ENCODE measurements around the gene KLK2. TPM values are rescaled to one million over a fixed set of nuclear protein-coding genes. Genes with fewer than 3 reads are reported as not detected.
A peak's percentile ranks its signal among the peaks of the same experiment; 100 is the strongest.

KLK2 gene
- polyA plus RNA-seq, 6 donors from 2014 or later: 0.36 to 0.47 TPM; not detected in 4

DNA sequence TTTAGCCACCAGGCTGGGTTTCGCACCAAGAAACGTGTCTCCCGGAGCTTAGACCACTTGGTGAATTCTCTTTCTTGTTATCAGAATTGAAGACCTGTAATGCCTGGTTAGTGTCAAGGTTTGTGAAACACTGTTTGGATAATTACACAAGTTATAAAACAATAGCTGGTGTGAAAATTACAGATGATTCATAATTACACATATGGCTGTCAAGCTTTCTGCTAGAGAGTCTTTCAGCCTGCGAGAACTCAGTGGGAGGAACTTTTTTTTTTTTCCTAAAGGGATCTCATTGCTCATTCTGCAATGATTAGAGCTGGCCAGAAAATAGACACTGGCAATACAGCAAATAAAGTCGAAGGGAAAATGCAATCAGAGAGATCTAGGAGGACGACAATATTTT lies 51.3 kb downstream of the KLK2 start:
- no peaks in the 10 kb centered on the region for H3K36me3 Mint-ChIP-seq
- DNase-seq: no peak
- no peak overlapping the region for H3K4me3 Mint-ChIP-seq
- no peak overlapping the region for H3K27ac Mint-ChIP-seq
- H3K9me3 Mint-ChIP-seq: peaks cover 0 to 2% (median 0%) of the 10 kb centered on the region in 7 donors
- H3K4me1 Mint-ChIP-seq: peaks cover 8 to 12% (median 11%) of the 10 kb centered on the region in 3 donors
- no peak for ATAC-seq (ENCODE audit: low read depth in 2 of 2)
- H3K27me3 Mint-ChIP-seq: peaks cover 43 to 58% (median 48%) of the 10 kb centered on the region in 3 donors

DNA sequence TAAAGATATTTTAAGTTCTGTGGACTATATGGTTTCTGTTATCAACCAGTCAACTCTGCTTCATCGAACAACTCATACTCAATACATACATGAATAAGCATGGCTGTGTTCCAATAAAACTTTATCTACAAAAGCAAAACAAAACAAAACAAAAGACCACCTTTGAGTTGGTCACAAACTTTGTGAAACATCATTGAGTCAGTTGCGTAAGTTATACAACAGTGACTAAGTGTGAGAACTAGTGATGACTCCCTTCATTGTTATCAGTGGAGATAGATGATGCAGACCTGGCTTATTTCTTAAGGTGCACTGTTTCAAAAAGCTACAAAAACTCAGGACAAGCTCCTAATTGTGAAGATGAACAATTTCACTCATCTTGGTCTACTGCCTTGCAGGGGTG lies 52.5 kb downstream of the KLK2 start:
- Mint-ChIP-seq H3K27ac (no peak overlapping the region), H3K27me3 (peaks cover 34 to 56% (median 50%) of the 10 kb centered on the region in 3 donors), H3K4me1 (peaks cover 8 to 17% (median 11%) of the 10 kb centered on the region in 3 donors), H3K36me3 (no peaks in the 10 kb centered on the region), H3K9me3 (peaks cover 0 to 2% (median 0%) of the 10 kb centered on the region in 7 donors), H3K4me3 (no peak overlapping the region)
- DNase-seq (no peak), ATAC-seq (ENCODE audit: low read depth in 2 of 2) (no peak)

DNA sequence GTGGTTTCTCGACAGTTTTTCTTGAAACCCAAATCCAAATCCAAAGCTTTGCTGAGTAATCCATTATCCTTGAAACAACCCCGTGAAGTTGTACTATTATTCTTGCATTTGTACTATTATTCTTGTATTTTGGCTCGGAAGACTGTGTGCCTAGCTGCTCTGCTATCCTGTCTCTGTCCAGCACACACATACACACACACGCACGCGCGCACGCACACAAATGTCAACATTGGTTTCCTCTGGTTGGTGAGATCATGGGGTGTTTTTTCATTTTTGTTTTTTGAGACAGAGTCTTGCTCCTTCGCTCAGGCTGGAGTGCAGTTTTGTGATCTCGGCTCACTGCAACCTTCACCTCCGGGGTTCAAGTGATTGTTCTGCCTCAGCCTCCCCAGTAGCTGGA lies 52.9 kb downstream of the KLK2 start:
- Mint-ChIP-seq H3K27ac (peak overlapping the region in 1 of 6 donors; percentile 43), H3K4me1 (peaks cover 8 to 20% (median 11%) of the 10 kb centered on the region in 3 donors), H3K9me3 (peaks cover 0 to 2% (median 0%) of the 10 kb centered on the region in 7 donors), H3K27me3 (peaks cover 38 to 57% (median 54%) of the 10 kb centered on the region in 3 donors), H3K4me3 (no peak overlapping the region), H3K36me3 (no peaks in the 10 kb centered on the region)
- DNase-seq (no peak), ATAC-seq (ENCODE audit: low read depth in 2 of 2) (no peak)

DNA sequence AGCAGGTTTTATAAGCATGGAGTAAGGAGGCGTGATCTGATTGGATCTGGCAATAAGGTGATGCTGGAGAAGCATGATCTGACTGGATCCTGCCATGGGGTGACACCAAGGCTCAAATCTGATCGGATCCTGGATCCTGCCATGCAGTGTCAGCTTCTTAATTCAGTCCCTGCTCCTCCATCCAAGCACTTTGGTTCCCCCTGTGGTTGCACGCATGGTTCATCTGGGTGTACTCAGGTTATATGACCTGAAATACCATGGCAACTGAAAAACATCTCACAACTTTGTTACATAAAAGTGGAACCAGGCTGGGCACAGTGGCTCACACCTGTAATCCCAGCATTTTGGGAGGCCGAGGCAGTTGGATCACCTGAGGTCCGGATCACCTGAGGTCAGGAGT lies 55.6 kb downstream of the KLK2 start:
- peaks cover 38 to 68% (median 61%) of the 10 kb centered on the region in 3 donors for H3K27me3 Mint-ChIP-seq
- H3K9me3 Mint-ChIP-seq: peaks cover 0 to 2% (median 0%) of the 10 kb centered on the region in 7 donors
- peaks cover 0 to 9% (median 0%) of the 10 kb centered on the region in 3 donors for H3K4me1 Mint-ChIP-seq
- H3K27ac Mint-ChIP-seq: no peak overlapping the region
- H3K4me3 Mint-ChIP-seq: no peak overlapping the region
- no peaks in the 10 kb centered on the region for H3K36me3 Mint-ChIP-seq
- DNase-seq: no peak
- ATAC-seq (ENCODE audit: low read depth in 2 of 2): no peak

Other genes with a start within 250 kb of the KLK2 start
- gene SYT3, start 233.6 kb upstream of the KLK2 start, polyA plus RNA-seq (ENCODE audit: low read depth in 6 of 6): under 1 TPM in 1 of 6 donors, not detected in 5; 0.11 TPM
- gene C19orf81, start 224.0 kb upstream of the KLK2 start, polyA plus RNA-seq (ENCODE audit: low read depth in 6 of 6): 1 to 10 TPM in 2 of 6 donors, not detected in 4; 1.1 to 1.2 TPM
- not detected for gene SHANK1, start 153.6 kb upstream of the KLK2 start, polyA plus RNA-seq (ENCODE audit: low read depth in 6 of 6)
- 1 to 10 TPM in 2 of 6 donors, under 1 TPM in 4; 0.49 to 1.1 (median 0.69) TPM for gene CLEC11A, start 150.1 kb upstream of the KLK2 start, polyA plus RNA-seq (ENCODE audit: low read depth in 6 of 6)
- gene GPR32, start 103.0 kb upstream of the KLK2 start, polyA plus RNA-seq (ENCODE audit: low read depth in 6 of 6): not detected
- gene ACP4, start 83.0 kb upstream of the KLK2 start, polyA plus RNA-seq (ENCODE audit: low read depth in 6 of 6): not detected
- gene KLK1, start 49.7 kb upstream of the KLK2 start, polyA plus RNA-seq (ENCODE audit: low read depth in 6 of 6): 1 to 10 TPM; 1.2 to 6.7 (median 2.0) TPM
- not detected for gene KLK15, start 39.9 kb upstream of the KLK2 start, polyA plus RNA-seq (ENCODE audit: low read depth in 6 of 6)
- not detected for gene KLK3, start 18.5 kb upstream of the KLK2 start, polyA plus RNA-seq (ENCODE audit: low read depth in 6 of 6)
- under 1 TPM in 1 of 6 donors, not detected in 5; 0.56 TPM for gene KLK4, start 38.0 kb downstream of the KLK2 start, polyA plus RNA-seq (ENCODE audit: low read depth in 6 of 6)
- not detected for gene KLK5, start 79.6 kb downstream of the KLK2 start, polyA plus RNA-seq (ENCODE audit: low read depth in 6 of 6)
- not detected for gene KLK6, start 96.2 kb downstream of the KLK2 start, polyA plus RNA-seq (ENCODE audit: low read depth in 6 of 6)
- gene KLK7, start 110.5 kb downstream of the KLK2 start, polyA plus RNA-seq (ENCODE audit: low read depth in 6 of 6): not detected
- not detected for gene KLK8, start 128.2 kb downstream of the KLK2 start, polyA plus RNA-seq (ENCODE audit: low read depth in 6 of 6)
- gene KLK10, start 146.3 kb downstream of the KLK2 start, polyA plus RNA-seq (ENCODE audit: low read depth in 6 of 6): not detected
- not detected for gene KLK11, start 153.2 kb downstream of the KLK2 start, polyA plus RNA-seq (ENCODE audit: low read depth in 6 of 6)
- gene KLK12, start 161.6 kb downstream of the KLK2 start, polyA plus RNA-seq (ENCODE audit: low read depth in 6 of 6): not detected
- gene KLK13, start 191.7 kb downstream of the KLK2 start, polyA plus RNA-seq (ENCODE audit: low read depth in 6 of 6): not detected
- under 1 TPM in 1 of 6 donors, not detected in 5; 0.49 TPM for gene KLK14, start 209.4 kb downstream of the KLK2 start, polyA plus RNA-seq (ENCODE audit: low read depth in 6 of 6)
- 1 to 10 TPM; 1.8 to 5.6 (median 4.2) TPM for gene CTU1, start 235.0 kb downstream of the KLK2 start, polyA plus RNA-seq (ENCODE audit: low read depth in 6 of 6)